HUES48 (cell line): ENCODE measurements around the gene ALDH9A1.
A peak's percentile ranks its signal among the peaks of the same experiment; 100 is the strongest.
"Not testable (repeated sequence)": the region's sequence is repeated elsewhere in the genome, so short reads cannot be mapped to it uniquely, and the experiment has no call there.

Experiments used
- H3K27ac ChIP-seq: one replicate; pipeline ENCODE4 v1.7.0; 2013; ENCODE audit warnings: low read depth, low read length, inconsistent platforms
- H3K27me3 ChIP-seq: 2 replicates; pipeline ENCODE4 v1.6.1; 2013; ENCODE audit warnings: mild to moderate bottlenecking, low read length; ENCODE audit not compliant: control insufficient read depth, insufficient read depth
- H3K36me3 ChIP-seq: 2 replicates; pipeline ENCODE4 v1.6.1; 2013; ENCODE audit warnings: low read length; ENCODE audit not compliant: control insufficient read depth, insufficient read depth
- H3K4me1 ChIP-seq: 2 replicates; pipeline ENCODE4 v1.6.1; 2013; ENCODE audit warnings: mild to moderate bottlenecking, low read length; ENCODE audit not compliant: control insufficient read depth, insufficient read depth
- H3K4me3 ChIP-seq: 2 replicates; pipeline ENCODE4 v1.5.1; 2013; ENCODE audit warnings: mild to moderate bottlenecking, low read depth, low read length
- H3K9ac ChIP-seq: 2 replicates; pipeline ENCODE4 v1.6.1; 2013; ENCODE audit warnings: mild to moderate bottlenecking, low read depth, low read length, moderate library complexity
- H3K9me3 ChIP-seq: 2 replicates; pipeline ENCODE4 v1.6.1; 2013; ENCODE audit warnings: low read length; ENCODE audit not compliant: control insufficient read depth, insufficient read depth

The ALDH9A1 gene

GRCh38 chr1:165645654-165646366 is 52.6 kb downstream of the ALDH9A1 start:
- Histone ChIP-seq H3K9ac (no peak overlapping the region), H3K27me3 (no peaks in the 10 kb centered on the region), H3K9me3 (no peaks in the 10 kb centered on the region), H3K4me1 (no peaks in the 10 kb centered on the region), H3K36me3 (peaks cover 4% of the 10 kb centered on the region; the same call in 1 of the 2 replicates), H3K4me3 (no peak overlapping the region), H3K27ac (no peak overlapping the region)

GRCh38 chr1:165644064-165644735 is 54.2 kb downstream of the ALDH9A1 start:
- H3K9ac ChIP-seq, result no peak overlapping the region
- H3K36me3 ChIP-seq, result no peaks in the 10 kb centered on the region
- H3K27me3 ChIP-seq, result no peaks in the 10 kb centered on the region
- no peak overlapping the region for H3K27ac ChIP-seq
- no peaks in the 10 kb centered on the region for H3K9me3 ChIP-seq
- no peaks in the 10 kb centered on the region for H3K4me1 ChIP-seq
- no peak overlapping the region for H3K4me3 ChIP-seq

DNA sequence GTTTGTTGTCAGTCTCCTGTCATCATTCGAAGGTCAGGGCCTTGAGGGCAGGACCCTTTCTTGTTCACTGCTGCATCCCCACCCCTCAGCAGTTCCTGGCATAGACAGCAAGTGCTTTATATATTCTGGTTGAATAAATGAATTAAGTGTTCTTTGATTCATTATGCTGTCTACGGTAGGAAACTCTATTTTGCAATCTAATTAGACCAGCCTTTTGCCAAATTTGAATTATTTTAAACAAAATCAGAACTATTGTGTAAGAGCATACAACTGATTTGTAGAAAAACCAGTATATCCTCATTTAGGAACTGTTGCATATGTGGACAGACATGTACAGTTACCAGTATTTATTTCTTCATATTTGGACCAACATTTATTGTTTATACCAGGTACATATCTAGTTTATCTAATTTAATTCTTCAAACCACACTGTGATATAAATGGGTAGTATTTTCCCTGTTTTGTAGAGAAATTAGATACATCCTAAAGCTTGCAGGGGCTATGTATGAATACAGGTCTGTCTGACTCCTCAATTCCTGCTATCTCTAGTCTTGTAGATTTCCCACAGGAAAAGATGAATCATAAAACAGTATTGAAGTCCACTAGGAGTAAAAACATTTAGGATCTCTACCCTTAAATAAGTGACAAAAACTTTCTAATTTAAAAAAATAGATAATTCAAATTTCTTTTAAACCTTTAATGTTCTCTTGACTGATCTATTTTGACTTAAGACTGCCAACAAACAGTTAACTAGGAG is 57.0 kb downstream of the ALDH9A1 start:
- Histone ChIP-seq H3K9ac (no peak overlapping the region), H3K36me3 (no peaks in the 10 kb centered on the region), H3K9me3 (no peaks in the 10 kb centered on the region), H3K4me1 (peaks cover 8% of the 10 kb centered on the region; the same call in 1 of the 2 replicates), H3K27ac (no peak overlapping the region), H3K4me3 (no peak overlapping the region), H3K27me3 (no peaks in the 10 kb centered on the region)

GRCh38 chr1:165639821-165640623 is 58.3 kb downstream of the ALDH9A1 start:
- Histone ChIP-seq H3K36me3 (no peaks in the 10 kb centered on the region), H3K27ac (no peak overlapping the region), H3K9me3 (no peaks in the 10 kb centered on the region), H3K4me3 (no peak overlapping the region), H3K9ac (no peak overlapping the region), H3K4me1 (peaks cover 15% of the 10 kb centered on the region), H3K27me3 (no peaks in the 10 kb centered on the region)

DNA sequence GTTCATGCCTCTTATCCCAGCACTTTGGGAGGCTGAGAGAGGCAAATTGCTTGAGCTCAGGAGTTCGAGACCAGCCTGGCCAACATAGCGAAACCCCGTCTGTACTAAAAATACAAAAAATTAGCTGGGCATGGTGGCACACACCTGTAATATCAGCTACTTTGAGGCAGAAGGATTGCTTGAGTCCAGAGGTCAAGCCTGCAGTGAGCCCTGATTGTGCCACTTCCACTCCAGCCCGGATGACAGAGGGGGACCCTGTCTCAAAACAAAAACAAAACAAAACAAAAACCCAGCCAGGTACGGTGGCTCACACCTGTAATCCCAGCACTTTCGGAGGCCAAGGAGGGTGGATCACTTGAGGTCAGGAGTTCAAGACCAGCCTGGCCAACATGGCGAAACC is 60.2 kb downstream of the ALDH9A1 start:
- H3K27me3 ChIP-seq, H3K27ac ChIP-seq, H3K9me3 ChIP-seq, H3K4me3 ChIP-seq, H3K36me3 ChIP-seq, H3K9ac ChIP-seq: not testable (repeated sequence)
- H3K4me1 ChIP-seq, result peaks cover 21% of the 10 kb centered on the region

DNA sequence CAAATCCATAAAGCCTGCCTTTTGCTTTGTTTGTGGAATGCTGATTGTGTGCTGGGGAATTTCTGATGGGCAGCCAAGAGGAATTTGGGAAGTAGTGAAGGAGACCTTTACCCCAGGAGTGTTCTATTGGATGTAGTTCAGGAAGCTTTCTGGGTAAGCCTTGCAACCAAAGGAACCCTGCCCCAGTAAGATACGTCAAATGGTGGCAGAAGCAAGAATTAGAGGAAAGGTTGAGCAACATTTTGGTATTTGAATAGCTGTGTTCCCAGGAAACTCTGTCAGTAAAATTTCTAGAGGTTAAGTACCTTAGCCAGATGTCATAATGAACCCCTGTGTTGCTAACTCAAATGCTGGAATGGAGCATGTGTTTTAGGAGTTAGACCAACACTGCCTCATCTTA is 60.9 kb downstream of the ALDH9A1 start:
- Histone ChIP-seq H3K27ac (no peak overlapping the region), H3K4me1 (peaks cover 29% of the 10 kb centered on the region)

GRCh38 chr1:165635823-165636222 is 62.5 kb downstream of the ALDH9A1 start:
- H3K36me3 ChIP-seq, result no peaks in the 10 kb centered on the region

More for the DNA sequence above, 60.9 kb downstream of the ALDH9A1 start:
- H3K9me3 ChIP-seq, result no peaks in the 10 kb centered on the region
- no peaks in the 10 kb centered on the region for H3K36me3 ChIP-seq
- no peak overlapping the region for H3K9ac ChIP-seq
- H3K27me3 ChIP-seq, result no peaks in the 10 kb centered on the region
- no peak overlapping the region for H3K4me3 ChIP-seq

DNA sequence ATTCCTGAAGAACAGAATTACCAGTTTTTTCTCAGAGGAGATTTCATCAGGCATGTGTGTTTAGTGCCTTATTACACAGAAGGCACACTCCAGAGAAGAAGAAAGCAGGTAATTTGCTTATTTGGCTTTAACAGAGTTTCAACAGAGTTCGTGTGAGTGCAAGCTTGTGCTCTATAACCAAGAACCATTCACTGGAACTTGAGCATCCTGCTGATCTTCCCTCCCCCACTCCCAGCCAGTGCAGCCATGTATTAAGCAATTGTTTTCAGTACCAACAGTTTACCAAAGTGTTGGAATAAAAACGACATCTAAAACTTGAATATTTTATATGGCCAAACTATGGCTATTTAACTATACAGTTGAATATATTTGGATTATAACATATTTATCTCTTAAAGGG is 63.0 kb downstream of the ALDH9A1 start:
- Histone ChIP-seq H3K27ac (no peak overlapping the region), H3K4me3 (no peak overlapping the region), H3K27me3 (no peaks in the 10 kb centered on the region), H3K36me3 (no peaks in the 10 kb centered on the region), H3K4me1 (peaks cover 34% of the 10 kb centered on the region), H3K9ac (no peak overlapping the region), H3K9me3 (no peaks in the 10 kb centered on the region)

More at GRCh38 chr1:165635823-165636222, 62.5 kb downstream of the ALDH9A1 start:
- Histone ChIP-seq H3K9ac (no peak overlapping the region), H3K27me3 (no peaks in the 10 kb centered on the region), H3K4me3 (no peak overlapping the region), H3K4me1 (peaks cover 34% of the 10 kb centered on the region), H3K27ac (no peak overlapping the region), H3K9me3 (no peaks in the 10 kb centered on the region)

DNA sequence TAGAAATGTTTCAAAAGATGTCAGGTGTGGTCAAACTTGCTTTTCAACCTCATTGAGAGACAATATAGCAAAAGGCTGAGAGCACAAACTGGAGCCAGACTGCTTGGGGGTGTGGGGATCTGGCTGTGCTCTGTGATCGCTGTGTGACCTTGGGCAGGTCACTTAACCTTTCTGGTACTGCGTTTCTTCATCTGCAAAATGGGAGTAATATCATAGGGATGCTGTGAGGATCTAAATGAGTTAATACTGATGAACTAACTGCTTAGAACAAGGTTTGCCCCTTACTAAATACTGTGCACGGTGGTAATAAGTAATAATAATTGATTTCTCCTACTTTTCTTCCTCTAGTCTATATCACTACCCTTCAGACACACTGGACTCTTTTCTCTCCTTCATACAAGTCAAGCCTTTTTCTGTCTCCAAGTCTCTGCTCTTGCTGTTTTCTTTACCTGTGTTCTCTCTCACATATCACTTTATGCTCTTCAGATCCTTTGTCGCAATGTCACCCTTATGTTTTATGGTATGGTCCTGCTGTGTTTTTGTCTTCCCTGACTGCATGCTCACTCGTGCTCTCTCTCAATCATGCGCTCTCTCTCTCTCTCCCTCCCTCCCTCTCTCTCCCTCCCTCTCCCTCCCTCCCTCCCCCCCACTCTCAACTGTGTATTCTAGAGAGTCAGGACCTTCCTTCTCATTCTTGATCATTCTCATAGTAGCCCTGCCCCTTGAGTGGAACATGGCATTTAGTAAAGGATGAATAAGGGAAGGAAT is 64.0 kb downstream of the ALDH9A1 start:
- H3K27me3 ChIP-seq, result no peaks in the 10 kb centered on the region
- no peak overlapping the region for H3K9ac ChIP-seq
- no peak overlapping the region for H3K27ac ChIP-seq
- H3K9me3 ChIP-seq, result no peaks in the 10 kb centered on the region
- peak overlapping the region; percentile 33; the same call in 1 of the 2 replicates for H3K4me3 ChIP-seq
- no peaks in the 10 kb centered on the region for H3K36me3 ChIP-seq
- peaks cover 39% of the 10 kb centered on the region for H3K4me1 ChIP-seq

DNA sequence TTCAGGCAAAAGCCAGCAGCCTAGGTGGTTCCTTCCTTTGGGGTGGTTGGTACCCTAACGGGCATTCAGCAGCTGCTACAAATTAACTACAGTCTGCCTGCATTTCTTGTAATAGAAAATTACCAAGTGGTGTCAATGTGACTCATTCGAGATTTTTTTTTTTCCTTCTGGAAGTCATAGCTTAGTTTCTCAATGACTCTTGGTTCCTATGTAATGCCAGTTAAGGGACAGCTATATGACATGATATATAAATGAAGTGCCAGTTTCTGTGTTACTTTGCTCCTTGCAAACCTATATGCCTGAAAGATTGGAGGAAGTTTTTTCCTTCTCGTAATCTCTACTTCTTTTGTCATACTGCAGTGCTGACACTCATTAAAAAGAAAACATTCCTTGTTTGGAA is 64.7 kb downstream of the ALDH9A1 start:
- Histone ChIP-seq H3K4me1 (peaks cover 39% of the 10 kb centered on the region), H3K4me3 (no peak overlapping the region), H3K9me3 (no peaks in the 10 kb centered on the region), H3K9ac (no peak overlapping the region), H3K27ac (no peak overlapping the region), H3K27me3 (peaks cover 3% of the 10 kb centered on the region; the same call in 1 of the 2 replicates), H3K36me3 (no peaks in the 10 kb centered on the region)
